ENCODE data around the gene TJP1.
A peak's percentile ranks its signal among the peaks of the same experiment; 100 is the strongest.
"Not testable (repeated sequence)": the region's sequence is repeated elsewhere in the genome, so short reads cannot be mapped to it uniquely, and the experiment has no call there.

The TJP1 gene

DNA sequence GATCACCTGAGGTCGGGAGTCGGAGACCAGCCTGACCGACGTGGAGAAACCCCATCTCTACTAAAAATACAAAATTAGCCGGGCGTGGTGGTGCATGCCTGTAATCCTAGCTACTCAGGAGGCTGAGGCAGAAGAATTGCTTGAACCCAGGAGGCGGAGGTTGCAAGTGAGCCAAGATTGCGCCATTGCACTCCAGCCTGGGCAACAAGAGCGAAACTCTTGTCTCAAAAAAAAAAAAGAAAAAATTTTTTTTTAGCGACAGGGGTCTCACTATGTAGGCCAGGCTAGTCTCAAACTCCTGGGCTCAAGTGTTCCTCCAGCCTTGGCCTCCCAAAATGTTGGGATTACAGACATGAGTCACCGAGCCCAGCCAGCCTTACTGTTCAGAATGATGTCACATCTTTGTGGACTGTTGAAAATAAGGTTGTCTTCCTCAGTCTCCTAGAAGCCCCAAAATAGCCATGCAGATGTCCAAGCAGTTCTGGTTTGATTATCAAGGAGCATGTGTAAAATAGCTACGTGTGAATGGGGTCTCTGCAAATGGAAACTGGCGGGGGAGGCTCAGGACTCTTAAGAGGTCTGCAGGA, 145.8 kb downstream of the TJP1 start:
- not testable (repeated sequence) for H3K27me3 ChIP-seq (replicated peaks; ENCODE audit: control insufficient read depth, insufficient read depth, low read length); H3K4me1 ChIP-seq (ENCODE audit: control insufficient read depth, insufficient read depth, low read length); H3K4me3 ChIP-seq (ENCODE audit: low read length); H3K36me3 ChIP-seq (ENCODE audit: control insufficient read depth, insufficient read depth, low read length, severe bottlenecking); DNase-seq (ENCODE audit: low read depth); H3K9me3 ChIP-seq (ENCODE audit: control insufficient read depth, low read length); H3K9ac ChIP-seq (ENCODE audit: low read length)

- Histone ChIP-seq H3K27me3 (replicated peaks; ENCODE audit: control insufficient read depth, insufficient read depth, low read length) (peaks cover 2% of the 10 kb centered on the region), H3K36me3 (ENCODE audit: control insufficient read depth, insufficient read depth, low read length, severe bottlenecking) (no peaks in the 10 kb centered on the region), H3K4me1 (ENCODE audit: control insufficient read depth, insufficient read depth, low read length) (peaks cover 13% of the 10 kb centered on the region), H3K9ac (ENCODE audit: low read length) (no peak overlapping the region), H3K4me3 (ENCODE audit: low read length) (peak overlapping the region; percentile 75), H3K9me3 (ENCODE audit: control insufficient read depth, low read length) (no peaks in the 10 kb centered on the region)
- no peak for DNase-seq (ENCODE audit: low read depth)
Measured at GRCh38 chr15:29675791-29676301, 146.4 kb downstream of the TJP1 start.

GRCh38 chr15:29674661-29675533, 147.4 kb downstream of the TJP1 start:
- Histone ChIP-seq H3K27me3 (replicated peaks; ENCODE audit: control insufficient read depth, insufficient read depth, low read length) (peaks cover 2% of the 10 kb centered on the region), H3K4me3 (ENCODE audit: low read length) (peak overlapping the region; percentile 75), H3K9ac (ENCODE audit: low read length) (no peak overlapping the region), H3K4me1 (ENCODE audit: control insufficient read depth, insufficient read depth, low read length) (peaks cover 18% of the 10 kb centered on the region), H3K36me3 (ENCODE audit: control insufficient read depth, insufficient read depth, low read length, severe bottlenecking) (no peaks in the 10 kb centered on the region), H3K9me3 (ENCODE audit: control insufficient read depth, low read length) (no peaks in the 10 kb centered on the region)
- peak; percentile 70 for DNase-seq (ENCODE audit: low read depth)

DNA sequence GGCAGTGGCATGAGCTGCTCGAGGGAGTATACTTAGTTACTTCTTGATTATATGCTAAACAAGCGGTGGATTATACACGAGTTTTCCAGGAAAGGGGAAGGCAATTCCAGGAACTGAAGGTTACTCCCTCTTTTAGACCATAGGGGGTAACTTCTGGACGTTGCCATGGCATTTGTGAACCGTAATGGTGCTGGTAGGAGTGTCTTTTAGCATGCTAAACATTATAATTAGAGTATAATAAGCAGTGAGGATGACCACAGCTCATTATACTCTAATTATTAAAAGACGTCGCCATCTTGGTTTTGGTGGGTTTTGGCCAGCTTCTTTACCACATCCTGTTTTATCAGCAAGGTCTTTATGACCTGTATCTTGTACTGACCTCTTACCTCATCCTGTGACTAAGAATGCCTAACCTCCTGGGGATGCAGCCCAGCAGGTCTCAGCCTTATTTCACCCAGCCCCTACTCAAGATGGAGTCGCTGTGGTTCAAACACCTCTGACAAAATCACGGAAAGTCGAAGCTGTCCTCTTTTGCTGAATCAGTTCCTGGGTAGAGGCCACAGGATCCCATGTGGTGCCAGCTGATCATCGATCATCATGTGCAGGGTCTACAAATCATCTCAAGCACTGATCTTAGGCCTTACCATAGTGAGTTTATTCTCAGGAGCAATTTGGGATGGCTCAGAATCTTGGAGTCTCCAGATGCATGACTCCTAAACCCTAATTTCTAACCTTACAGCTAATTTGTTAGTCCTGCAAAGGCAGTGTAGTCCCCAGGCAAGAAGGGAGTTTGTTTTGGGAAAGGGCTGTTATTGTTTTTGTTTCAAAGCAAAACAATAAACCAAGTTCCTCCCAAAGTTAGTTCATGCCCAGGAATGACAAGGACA, 149.1 kb downstream of the TJP1 start:
- H3K4me1 ChIP-seq (ENCODE audit: control insufficient read depth, insufficient read depth, low read length) = peaks cover 18% of the 10 kb centered on the region
- no peak overlapping the region for H3K9ac ChIP-seq (ENCODE audit: low read length)
- DNase-seq (ENCODE audit: low read depth) = no peak
- H3K36me3 ChIP-seq (ENCODE audit: control insufficient read depth, insufficient read depth, low read length, severe bottlenecking) = no peaks in the 10 kb centered on the region
- H3K9me3 ChIP-seq (ENCODE audit: control insufficient read depth, low read length) = no peaks in the 10 kb centered on the region
- no peak overlapping the region for H3K4me3 ChIP-seq (ENCODE audit: low read length)
- peaks cover 2% of the 10 kb centered on the region for H3K27me3 ChIP-seq (replicated peaks; ENCODE audit: control insufficient read depth, insufficient read depth, low read length)

- Histone ChIP-seq H3K27me3 (replicated peaks; ENCODE audit: control insufficient read depth, insufficient read depth, low read length) (peaks cover 2% of the 10 kb centered on the region), H3K4me1 (ENCODE audit: control insufficient read depth, insufficient read depth, low read length) (peaks cover 18% of the 10 kb centered on the region), H3K36me3 (ENCODE audit: control insufficient read depth, insufficient read depth, low read length, severe bottlenecking) (no peaks in the 10 kb centered on the region), H3K4me3 (ENCODE audit: low read length) (no peak overlapping the region), H3K9me3 (ENCODE audit: control insufficient read depth, low read length) (no peaks in the 10 kb centered on the region), H3K9ac (ENCODE audit: low read length) (no peak overlapping the region)
- DNase-seq (ENCODE audit: low read depth) = no peak
Measured at GRCh38 chr15:29672446-29672845, 149.8 kb downstream of the TJP1 start.

DNA sequence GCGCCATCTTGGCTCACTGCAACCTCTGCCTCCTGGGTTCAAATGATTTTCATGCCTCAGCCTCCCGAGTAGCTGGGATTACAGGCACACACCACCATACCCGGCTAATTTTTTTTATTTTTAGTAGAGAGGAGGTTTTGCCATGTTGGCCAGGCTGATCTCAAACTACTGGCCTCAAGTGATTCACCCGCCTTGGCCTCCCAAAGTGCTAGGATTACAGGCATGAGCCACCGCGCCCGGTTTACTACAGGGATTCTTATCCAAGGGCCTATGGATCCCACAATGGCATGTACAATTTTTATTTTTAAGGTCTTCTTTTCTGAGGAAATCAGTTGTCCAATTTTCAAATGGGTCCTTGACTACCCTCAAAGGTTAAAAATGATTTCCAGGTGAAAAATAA, 150.2 kb downstream of the TJP1 start:
- not testable (repeated sequence) for H3K27me3 ChIP-seq (replicated peaks; ENCODE audit: control insufficient read depth, insufficient read depth, low read length); DNase-seq (ENCODE audit: low read depth); H3K9ac ChIP-seq (ENCODE audit: low read length); H3K9me3 ChIP-seq (ENCODE audit: control insufficient read depth, low read length); H3K4me3 ChIP-seq (ENCODE audit: low read length); H3K36me3 ChIP-seq (ENCODE audit: control insufficient read depth, insufficient read depth, low read length, severe bottlenecking)
- peaks cover 14% of the 10 kb centered on the region for H3K4me1 ChIP-seq (ENCODE audit: control insufficient read depth, insufficient read depth, low read length)

DNA sequence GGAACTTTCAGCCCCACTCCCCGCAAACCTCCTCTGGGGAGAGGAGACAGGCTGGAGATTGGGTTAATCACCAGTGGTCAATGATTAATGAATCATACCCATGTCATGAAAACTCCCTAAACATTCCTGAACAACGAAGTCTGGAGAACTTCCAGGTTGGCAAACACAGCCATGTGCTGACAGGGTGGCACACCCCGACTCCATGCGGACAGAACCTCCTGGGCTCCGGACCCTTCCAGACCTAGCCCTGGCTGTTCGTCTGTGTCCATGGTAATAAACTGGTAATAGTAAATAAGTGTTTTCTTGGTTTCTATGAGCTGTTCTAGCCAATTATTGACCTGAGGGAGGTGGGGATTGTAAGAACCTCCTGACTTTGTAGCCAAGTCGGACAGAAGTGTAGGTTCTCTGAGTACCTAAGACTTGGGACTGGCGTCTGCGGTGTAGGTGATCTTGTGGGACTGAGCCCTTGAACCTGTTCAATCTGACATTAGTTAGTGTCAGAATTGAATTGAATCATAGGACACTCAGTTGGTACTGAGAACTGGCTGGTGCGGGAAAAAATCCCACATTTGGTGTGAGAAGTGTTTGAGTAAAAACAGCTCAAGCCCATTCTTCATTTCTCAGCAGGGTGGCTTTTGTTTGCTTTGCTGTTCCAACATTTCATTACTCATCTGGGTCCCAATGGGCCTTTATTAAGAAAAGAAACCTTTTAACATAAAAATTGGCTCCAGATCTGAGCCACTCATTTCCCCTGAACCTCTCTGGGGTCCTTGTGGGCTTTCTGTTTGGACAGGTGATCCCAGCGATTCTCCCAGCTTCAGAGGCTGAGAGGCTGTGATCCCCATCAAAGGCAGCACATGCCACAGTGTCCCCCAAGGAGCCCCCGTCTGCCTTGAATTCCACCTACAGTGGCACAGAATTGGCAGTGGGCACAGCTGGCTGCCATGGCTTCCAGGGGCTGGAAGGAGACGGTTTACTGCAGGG, 151.0 kb downstream of the TJP1 start:
- DNase-seq (ENCODE audit: low read depth) = peak; percentile 51
- no peak overlapping the region for H3K4me3 ChIP-seq (ENCODE audit: low read length)
- no peaks in the 10 kb centered on the region for H3K36me3 ChIP-seq (ENCODE audit: control insufficient read depth, insufficient read depth, low read length, severe bottlenecking)

GRCh38 chr15:29670266-29670665, 152.0 kb downstream of the TJP1 start:
- peaks cover 3% of the 10 kb centered on the region for H3K27me3 ChIP-seq (replicated peaks; ENCODE audit: control insufficient read depth, insufficient read depth, low read length)
- no peak for DNase-seq (ENCODE audit: low read depth)
- H3K4me1 ChIP-seq (ENCODE audit: control insufficient read depth, insufficient read depth, low read length) = peaks cover 10% of the 10 kb centered on the region
- no peaks in the 10 kb centered on the region for H3K36me3 ChIP-seq (ENCODE audit: control insufficient read depth, insufficient read depth, low read length, severe bottlenecking)
- no peak overlapping the region for H3K9ac ChIP-seq (ENCODE audit: low read length)
- H3K9me3 ChIP-seq (ENCODE audit: control insufficient read depth, low read length) = no peaks in the 10 kb centered on the region
- H3K4me3 ChIP-seq (ENCODE audit: low read length) = no peak overlapping the region

More for the DNA sequence above, 151.0 kb downstream of the TJP1 start:
- no peak overlapping the region for H3K9ac ChIP-seq (ENCODE audit: low read length)
- H3K9me3 ChIP-seq (ENCODE audit: control insufficient read depth, low read length) = no peaks in the 10 kb centered on the region
- peaks cover 10% of the 10 kb centered on the region for H3K4me1 ChIP-seq (ENCODE audit: control insufficient read depth, insufficient read depth, low read length)
- peaks cover 2% of the 10 kb centered on the region for H3K27me3 ChIP-seq (replicated peaks; ENCODE audit: control insufficient read depth, insufficient read depth, low read length)

DNA sequence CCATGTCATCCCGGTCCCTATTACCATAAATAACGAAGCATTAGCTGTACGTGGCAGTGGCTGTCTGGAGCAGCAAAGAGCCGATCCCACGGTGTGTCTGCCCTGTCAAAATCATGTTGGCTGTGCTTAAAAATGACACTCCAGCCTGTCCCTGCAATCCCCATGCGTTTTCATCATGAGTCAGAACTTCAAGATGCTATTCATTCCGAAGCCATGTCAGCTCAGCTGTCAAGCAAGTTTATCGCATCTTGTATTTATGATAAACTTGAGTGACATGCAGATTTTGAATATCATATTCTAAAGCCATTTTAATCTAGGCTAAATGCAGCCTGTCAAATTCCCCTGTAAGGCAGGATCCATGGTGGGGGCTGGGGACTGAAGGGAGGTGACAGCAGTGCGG, 152.4 kb downstream of the TJP1 start:
- H3K4me3 ChIP-seq (ENCODE audit: low read length) = no peak overlapping the region
- DNase-seq (ENCODE audit: low read depth) = no peak
- no peak overlapping the region for H3K9ac ChIP-seq (ENCODE audit: low read length)
- H3K4me1 ChIP-seq (ENCODE audit: control insufficient read depth, insufficient read depth, low read length) = peaks cover 10% of the 10 kb centered on the region
- no peaks in the 10 kb centered on the region for H3K36me3 ChIP-seq (ENCODE audit: control insufficient read depth, insufficient read depth, low read length, severe bottlenecking)
- peaks cover 7% of the 10 kb centered on the region for H3K27me3 ChIP-seq (replicated peaks; ENCODE audit: control insufficient read depth, insufficient read depth, low read length)
- H3K9me3 ChIP-seq (ENCODE audit: control insufficient read depth, low read length) = no peaks in the 10 kb centered on the region

DNA sequence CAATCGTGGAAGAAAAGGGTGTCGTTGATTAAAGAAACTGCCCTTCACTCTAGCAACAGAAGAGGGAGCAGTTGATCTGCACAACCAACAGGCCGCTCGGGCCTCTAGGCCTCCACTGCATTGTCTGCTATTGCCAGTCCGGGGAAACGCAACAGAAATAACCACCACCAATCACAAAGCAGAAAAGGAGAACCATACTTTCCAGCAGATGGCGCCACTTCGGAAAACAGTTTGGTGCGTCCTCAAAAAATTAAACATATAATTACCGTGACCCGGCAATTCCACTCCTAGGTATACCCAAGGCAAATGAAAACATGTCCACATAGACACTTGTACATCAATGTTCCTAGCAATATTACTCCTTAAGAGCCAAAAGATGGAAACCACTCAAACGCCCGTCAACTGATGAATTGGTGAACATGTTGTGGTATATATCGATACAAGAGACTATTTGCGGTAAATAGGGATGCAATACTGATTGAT, 154.1 kb downstream of the TJP1 start:
- peaks cover 10% of the 10 kb centered on the region for H3K4me1 ChIP-seq (ENCODE audit: control insufficient read depth, insufficient read depth, low read length)
- peak; percentile 91 for DNase-seq (ENCODE audit: low read depth)
- no peak overlapping the region for H3K9ac ChIP-seq (ENCODE audit: low read length)
- H3K36me3 ChIP-seq (ENCODE audit: control insufficient read depth, insufficient read depth, low read length, severe bottlenecking) = no peaks in the 10 kb centered on the region
- peaks cover 7% of the 10 kb centered on the region for H3K27me3 ChIP-seq (replicated peaks; ENCODE audit: control insufficient read depth, insufficient read depth, low read length)
- no peaks in the 10 kb centered on the region for H3K9me3 ChIP-seq (ENCODE audit: control insufficient read depth, low read length)
- no peak overlapping the region for H3K4me3 ChIP-seq (ENCODE audit: low read length)
